NCI-H748 (cell line): Measurements from ENCODE around the gene TP53BP2.

Source experiments
- DNase-seq: peaks from one replicate; lab custom pipeline; 2025; ENCODE audit not compliant: unreplicated experiment; lab: John Stamatoyannopoulos, UW

The TP53BP2 gene

DNA sequence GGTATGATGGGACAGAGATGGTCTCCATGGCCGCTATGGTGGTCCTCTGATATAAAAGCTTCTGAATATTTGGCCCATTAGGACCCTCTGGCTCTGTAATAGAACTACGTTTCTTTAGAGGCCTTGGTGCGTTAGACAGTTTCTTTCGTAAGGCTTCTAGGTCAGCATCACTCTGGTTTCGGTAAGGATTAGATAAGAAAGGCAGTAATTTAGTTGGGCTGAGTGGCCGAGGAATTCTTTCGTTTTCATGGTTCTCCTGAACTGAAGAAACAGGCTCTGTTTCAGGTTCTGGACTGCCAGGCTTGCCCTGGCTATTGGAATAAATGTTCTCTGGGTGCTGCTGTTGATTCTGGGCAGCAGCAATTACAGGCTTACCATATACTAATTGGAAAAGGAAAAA is 49.5 kb downstream of the TP53BP2 start:
- no peak for DNase-seq

DNA sequence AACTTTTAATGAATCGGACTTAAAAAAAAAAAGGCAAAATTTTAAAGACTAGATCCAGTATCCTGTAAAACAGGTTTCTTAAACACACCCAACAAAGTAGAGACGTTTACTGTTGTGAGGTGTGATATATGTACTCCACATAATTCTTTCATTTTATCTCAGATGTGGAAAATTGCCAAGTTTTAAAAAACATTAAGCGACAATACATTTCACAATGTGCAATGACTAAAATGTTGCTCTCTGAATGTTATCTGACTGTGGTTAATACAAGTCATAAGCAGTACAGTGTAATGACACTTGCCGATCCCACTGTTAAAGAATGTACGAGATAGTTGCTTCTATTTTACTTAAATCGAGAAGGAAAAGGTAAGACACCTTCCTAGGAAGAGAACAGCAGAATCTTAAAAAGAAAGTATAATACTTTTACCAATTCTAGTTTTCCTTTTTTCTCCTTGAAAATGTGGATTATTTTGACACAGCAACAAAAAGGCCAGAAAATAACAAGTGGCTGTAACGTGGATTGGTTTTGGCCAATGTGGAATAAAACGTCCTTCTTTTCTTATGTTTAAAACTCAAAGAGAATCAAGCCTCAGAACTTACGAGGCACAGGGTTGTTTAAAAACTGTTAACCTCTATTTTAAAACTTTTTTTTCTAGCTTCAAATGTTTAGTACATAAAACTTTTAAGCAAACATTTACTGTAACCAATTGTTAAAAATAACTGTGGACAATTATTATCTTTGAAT is 51.4 kb downstream of the TP53BP2 start:
- no peak for DNase-seq

DNA sequence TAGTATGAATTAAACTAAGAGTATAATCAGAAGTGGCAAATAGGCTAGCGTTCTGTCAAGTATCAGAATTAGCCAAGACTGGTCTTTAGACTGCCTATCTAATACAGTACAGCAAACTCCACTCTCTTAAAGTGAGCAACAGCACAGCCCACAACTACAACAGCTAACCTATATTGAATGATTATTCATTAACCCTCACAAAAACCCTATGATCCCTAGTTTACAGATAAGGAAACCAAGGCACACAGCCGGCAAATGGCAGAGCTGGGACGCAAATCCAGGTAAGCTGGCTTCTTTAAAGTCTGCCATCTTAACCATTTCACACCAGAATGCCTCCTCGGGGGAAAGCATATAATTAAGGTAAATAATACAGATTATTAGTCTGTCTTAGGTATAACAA is 52.0 kb downstream of the TP53BP2 start:
- DNase-seq = no peak

DNA sequence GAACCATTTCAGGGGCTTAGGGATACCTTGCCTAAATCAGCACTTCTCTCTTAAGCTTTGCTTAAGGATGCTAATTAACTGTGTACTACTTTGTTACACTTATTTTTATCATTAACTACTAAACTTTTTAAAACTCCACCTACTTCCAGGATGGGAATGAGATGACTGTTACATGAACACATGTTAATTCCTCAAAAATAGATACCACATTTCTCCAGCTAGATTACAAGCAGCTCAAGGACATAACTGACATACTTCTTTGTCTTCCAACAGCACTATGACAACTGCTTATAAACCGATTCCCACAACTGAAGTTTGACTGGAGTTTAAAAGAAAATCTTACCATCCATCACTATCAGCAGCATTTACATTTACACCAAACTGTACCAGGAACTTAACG is 53.7 kb downstream of the TP53BP2 start:
- DNase-seq = no peak

DNA sequence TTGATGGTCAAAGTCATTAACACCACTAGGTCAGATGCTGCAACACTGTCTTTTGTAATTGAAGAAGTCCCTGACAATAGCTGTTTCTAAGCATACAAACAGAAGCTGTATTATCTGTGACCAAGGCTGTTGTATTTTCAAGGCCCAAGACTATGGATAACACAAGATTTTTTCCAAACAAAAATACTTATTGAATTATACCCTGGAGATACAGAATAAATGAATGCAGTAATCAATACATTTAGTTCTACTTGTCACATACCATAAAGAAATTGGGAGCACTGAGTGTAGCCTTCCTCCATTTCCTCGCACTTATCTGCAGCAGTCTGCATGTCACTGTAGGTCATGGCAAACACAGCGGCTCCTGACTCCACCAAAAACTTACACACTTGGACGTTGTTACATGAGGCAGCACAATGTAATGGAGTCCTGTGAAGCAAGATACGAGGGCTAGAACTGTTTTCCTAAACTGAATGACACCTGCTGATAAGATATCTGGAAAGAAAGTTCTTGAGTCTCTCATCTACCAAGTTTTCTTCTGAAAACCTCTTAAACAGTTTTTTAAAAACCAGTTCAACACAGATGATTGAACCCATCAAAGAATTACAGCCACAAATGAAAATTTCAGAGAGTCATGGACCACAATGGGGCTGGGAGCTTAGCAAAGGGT is 56.9 kb downstream of the TP53BP2 start:
- no peak for DNase-seq

DNA sequence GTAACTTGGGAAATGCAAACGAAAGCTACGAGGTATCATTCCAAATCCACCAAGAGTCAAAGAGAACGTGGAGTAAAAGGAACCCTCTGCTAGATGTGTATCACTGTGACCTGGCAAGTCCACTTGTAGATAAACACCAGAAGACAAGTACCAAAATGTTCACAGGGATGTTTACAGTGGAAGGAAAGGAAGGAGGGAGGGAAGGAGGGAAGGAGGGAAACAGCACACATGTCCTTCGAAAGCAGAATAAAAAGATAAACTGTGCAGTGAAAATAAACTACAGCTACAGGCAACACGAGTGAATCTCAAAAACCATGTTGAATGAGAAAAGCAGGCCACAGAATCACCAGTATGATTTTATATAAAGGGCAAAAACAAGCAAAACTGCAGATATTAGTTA is 59.9 kb downstream of the TP53BP2 start:
- no peak for DNase-seq

DNA sequence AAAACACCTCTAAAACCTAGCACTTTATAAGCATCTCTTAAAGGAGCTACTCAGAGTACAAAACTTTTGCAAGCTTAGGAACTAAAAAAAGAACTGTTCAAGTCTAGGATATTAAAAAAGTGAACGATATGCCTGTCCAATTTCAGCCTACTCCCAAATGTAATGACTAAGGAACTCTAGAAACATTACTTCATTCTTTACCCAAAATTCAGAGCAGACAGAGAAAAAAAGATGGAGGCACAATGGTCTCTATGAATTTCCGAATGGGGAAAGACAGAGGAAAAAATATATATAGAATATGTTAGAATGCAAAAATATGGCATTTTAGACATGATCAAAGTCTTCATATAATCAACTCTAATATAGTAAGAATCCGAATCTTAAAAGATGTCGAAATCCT is 61.2 kb downstream of the TP53BP2 start:
- DNase-seq = no peak

DNA sequence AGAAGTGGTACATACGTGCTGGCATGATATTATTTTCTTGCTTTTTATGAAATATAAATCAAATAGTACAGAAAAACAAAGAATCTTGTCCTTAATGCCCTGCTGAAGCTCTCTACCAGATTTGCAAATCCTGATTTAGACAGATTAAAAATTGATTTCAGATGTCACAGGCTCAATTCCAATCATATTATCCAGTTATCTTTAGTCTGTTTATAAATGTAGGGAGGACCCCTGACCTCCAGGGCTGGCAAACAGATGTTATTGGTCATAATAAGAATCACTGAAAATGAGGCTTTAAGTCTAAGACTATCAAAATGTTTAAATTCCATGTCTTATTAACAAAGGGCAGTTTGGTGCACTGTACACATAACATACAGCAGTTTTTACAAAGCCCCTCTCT is 62.1 kb downstream of the TP53BP2 start:
- no peak for DNase-seq

DNA sequence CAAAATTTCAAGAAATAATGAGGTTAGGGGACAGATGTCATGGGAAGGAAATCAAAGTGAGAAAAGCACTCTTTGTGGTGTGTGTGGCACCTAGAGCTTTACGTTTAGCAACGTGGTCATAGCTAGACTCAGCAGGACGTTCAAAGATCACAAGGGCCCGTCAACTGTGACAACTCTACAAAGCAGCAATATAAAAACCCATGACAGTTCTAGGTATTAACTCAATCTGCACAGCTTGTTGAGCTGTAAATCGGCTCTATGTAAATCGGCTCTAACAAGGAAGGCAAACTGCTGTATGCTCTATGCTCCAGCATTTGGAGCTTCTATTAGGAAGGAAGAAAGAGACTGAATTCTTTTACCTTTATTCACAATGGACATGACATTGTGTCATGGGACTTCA is 64.8 kb downstream of the TP53BP2 start:
- DNase-seq = no peak

DNA sequence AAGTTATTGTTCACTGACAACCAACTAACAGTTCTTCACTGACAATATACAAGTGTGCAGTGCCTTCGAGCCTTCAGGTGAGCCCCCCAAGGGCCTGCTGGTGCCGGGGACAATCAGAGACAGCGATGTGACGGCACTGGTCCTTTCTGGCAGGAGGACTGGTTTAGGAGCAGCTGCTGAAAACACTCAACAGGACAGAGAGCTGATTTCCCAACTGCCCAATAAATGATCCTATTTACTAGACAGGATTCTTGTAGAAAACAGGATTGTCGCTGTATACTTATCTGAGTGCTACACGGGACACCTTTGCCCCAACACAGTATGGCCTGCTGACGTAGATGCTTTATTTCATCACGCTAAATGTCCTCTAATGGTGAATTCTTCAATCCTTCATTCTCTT is 65.4 kb downstream of the TP53BP2 start:
- DNase-seq = no peak

DNA sequence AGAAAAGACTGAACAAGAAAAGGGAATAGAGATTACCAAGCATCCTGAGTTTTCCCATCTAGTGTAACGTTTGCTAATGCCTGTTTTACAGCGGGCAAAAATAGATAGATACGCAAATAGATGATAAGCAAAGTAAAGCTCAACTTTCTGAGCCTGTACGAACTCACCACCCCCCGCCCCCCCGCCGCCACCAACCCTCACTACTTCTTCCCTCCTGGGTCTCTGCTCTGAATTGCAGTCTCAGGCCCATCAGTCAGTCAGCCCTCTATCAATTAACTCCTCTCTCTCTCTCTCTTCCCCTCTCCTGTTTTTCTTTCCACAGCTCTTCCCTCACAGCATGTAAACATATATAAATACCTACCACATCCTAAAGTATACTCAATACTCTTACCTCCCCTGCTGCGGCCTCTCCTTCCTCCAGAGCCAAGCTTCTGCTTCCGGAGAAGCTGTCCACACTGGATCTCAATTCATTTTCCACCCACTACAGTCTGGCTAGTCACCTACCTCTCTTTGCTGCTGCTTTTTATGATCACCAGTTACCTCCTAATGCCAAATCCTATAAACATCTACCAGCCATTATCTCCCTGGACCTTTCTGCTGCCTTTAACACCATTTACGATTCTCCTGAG is 68.8 kb downstream of the TP53BP2 start:
- no peak for DNase-seq

DNA sequence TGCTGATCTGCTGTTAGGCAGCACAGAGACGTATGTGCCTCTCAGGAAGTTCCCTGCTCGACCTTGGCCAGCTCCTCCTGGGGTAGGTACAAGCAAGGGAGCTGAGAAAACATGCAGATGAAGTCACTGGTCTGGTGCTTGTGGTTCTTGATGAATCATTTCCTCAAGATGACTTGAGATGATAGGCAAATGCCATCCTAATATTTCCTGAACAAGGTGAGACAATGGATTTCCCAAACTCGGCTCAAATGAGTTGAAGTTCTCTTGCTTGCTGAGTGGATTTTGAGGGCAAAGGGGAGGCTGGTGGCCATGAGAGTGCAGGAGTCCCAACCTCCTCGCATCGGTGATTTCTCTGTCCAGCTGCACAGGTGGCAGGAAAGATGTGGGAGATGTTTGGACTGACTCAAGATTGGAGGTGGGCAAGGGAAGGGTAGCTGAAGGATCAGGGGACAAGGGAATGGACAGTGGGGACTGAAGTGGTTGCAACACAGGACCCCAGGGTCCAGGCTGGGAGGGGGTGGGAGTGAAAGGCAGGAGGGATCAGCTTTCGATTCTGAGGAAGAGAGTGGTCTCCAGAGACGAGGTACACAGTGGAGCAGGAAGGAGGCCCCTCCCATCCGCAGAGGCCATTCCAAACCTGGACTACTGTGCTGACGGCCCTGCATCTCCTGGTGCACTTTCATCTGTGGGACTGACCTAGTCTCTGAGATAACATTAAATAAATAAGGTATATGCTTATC is 69.5 kb downstream of the TP53BP2 start:
- DNase-seq = no peak

DNA sequence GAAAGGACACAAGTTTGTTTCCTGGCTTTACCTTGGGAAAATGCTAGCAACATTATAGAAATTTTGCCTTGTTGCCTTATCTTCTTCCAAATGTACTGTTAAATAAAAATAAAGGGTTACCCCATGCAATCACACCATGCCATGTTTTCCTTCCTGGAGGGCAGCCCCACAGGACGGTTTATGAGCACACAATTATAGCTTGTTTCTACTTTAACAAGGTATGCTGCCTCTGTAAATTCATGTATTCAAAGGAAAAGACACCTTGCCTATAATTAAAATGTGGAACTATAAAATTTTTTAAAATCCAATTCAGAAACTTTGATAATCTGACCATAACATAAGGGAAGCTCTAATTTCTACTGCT is 70.1 kb downstream of the TP53BP2 start:
- no peak for DNase-seq

DNA sequence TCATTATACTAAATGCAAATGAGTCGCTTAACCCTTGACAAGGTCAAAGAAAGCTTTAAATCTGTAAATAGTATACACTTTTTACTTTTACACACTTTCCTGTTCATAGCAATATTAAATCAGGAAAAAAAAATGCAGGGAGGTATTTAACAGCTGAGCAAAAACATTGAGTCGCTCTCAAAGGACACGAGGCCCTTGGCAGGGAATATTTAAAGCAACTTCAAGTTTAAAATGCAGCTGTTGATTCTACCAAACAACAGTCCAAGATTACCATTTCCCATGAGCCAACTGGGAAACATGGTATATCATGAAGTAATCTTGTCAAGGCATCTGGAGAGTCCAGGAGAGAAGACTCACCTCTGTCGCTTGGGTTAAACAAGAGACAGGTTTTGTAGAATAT is 70.7 kb downstream of the TP53BP2 start:
- no peak for DNase-seq

DNA sequence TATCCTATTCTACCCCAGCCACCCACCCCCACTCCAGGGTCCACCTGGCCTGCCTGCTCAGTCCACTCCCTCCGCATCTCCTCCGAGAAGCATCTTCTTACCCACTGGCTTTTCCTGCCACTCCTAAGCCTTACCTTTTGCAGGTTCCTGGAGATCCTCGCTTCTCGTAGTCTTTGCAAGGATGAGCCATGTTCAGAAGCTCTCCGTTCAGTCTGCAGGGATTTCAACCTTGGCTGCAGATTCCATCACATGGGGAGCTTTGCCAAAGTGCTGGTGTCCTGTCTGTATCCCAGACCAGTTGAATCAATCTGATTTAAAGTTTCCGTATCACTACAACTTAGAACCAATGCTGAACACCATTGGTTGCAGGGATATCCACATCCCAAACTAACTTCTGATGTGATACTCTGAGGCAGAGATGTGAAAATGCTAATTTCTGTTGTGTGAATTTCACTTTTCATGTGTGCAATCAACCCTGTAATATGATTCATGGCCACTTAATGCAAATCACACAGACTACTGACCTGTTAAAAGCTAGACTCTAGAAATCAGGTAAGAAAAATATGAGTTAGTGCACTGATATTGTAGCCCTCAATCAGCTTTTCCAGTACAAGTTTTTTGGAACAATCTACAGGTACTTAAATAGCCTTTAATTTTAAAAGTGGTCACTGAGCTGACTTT is 71.5 kb downstream of the TP53BP2 start:
- no peak for DNase-seq

DNA sequence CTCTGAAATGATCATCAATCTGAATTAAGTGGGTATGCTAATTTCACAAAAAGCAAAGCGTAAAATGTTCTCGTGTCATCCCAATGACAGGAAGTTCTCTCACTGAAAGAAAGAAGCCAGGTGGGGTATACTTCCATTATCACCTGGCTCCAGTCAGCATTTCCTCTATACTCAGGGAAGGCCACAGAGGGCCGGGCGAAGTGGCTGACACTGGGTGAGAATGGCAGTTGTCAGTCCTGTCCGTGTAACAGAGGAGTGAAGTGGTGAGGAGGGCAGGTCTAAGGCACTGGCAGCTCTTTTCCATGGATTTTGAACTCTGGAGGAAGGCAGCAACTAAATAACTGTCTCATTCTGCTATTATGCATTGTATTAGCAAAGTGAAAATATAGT is 73.0 kb downstream of the TP53BP2 start:
- DNase-seq = peak; percentile 7

DNA sequence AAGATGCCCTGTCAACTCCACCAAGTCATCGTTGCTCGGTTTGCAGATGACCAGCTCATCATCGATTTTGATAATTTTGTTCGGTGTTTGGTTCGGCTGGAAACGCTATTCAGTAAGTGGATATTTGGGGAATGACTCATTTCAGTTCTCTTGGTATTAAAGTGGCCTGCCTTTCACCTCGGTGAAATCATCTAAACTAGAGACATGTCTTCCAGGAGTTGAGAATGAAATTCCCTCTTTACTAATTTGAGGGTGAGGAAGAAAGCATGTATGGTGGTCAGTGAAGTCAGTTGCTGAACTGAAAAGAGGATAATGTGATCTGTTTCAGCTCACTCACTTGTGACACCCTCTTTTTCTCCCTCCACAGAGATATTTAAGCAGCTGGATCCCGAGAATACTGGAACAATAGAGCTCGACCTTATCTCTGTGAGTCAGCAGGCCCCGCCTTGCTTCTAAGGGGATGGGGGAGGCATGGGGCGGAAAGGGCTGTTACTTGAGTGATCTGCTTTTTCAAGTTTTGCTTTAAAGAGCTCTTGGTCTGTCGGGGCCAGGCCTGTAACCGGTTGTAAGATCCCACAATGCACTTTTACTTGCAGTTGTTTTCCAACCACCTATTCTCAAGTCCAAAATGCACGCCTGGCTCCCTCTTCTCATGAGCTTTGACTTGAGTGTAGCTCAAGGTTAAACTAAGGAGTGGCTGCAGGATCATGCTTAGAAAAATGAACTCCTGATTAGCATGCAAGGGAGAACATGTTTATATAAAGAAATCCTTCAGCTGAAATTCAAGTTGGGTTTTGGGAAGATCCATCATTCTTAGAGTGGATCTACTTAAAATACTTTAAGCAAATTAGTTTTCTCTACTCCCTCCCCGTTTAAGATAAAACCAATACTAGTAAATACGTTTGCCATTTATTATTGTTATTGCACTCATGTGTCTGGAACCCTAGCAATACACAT is 73.7 kb downstream of the TP53BP2 start:
- peak; percentile 67 for DNase-seq

DNA sequence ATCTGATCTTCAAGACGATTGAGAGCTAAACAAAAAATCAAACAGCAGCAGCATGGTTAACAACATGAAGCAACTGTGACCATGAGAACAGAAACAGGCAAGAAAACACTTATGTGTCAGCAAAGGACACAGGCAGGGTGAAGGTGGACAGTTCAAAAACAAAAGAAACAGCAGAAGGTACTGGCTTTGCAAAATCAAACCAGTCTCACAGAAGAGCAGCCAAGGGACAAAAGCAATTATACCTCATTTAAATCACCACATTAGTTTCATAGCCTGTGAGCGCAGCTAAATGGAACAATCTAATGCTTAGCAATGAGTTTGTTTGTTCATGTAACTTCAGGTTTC is 74.3 kb downstream of the TP53BP2 start:
- DNase-seq = peak; percentile 30

DNA sequence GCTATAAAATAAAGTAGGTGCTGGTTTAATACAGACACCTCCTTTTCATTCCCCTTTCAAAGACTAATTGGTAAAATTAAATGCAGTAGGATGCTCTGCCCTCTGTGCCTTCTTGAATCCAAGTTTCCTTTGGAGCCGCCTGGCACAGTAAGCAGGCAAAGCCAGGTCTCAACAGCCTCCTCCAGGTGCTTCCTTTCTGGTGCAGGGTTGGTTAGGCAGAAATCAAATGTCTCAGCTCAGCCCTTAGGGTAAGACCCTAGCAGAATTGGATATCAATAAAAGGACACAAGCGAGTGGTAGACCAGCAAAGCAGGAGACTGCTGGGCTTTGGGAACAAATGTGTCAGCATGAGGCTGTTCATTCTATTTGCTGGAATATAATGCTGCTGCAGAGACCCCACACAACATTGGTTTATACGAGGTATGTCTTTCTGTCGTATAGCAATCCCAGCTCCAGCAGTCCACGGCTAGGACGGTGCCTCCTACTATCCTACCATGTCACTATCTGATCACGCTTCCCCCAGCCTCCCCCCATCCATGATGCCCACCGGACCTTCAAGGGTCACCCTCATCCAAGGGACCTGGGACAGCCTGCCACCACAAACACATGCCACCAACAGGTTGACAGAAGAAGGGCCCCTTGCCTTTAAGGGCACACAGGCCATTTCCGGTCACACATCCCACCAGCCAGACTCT is 75.0 kb downstream of the TP53BP2 start:
- no peak for DNase-seq
